CD4-positive, alpha-beta T cell (primary cell): Measurements from ENCODE around the gene RNF175. TPM values are rescaled to one million over a fixed set of nuclear protein-coding genes. Genes with fewer than 3 reads are reported as not detected.

Source experiments
- ATAC-seq: fragments of 200-7000 bp; cut with Tn5 transposase; one replicate; pipeline ENCODE4 v1.10.0; 2022; ENCODE audit warnings: mild to moderate bottlenecking; ENCODE audit not compliant: poor library complexity
- CTCF ChIA-PET: fragments of 350-600 bp; sonication (Branson Sonifier 250); formaldehyde crosslinking; loops from one replicate; lab custom pipeline; 2021; ENCODE audit warnings: antibody characterized with exemption, inconsistent platforms; lab: Charles Lee
- POLR2A ChIA-PET: fragments of 350-600 bp; sonication (Branson Sonifier 250); formaldehyde crosslinking; loops from one replicate; lab custom pipeline; 2021; ENCODE audit warnings: antibody characterized with exemption, inconsistent platforms; lab: Charles Lee
- DNase-seq, 14 experiments: peaks; one replicate each; pipeline ENCODE4 v3.0.0-alpha.2; 2013 to 2020; ENCODE audit warnings: mixed read lengths in 2 of 14
- H3K27ac ChIP-seq, 2 donors: one replicate each; pipeline versions ENCODE4 v1.5.1 to v1.7.0; 2013; ENCODE audit warnings: low read length in 2 of 2, low read depth in 1 of 2, mild to moderate bottlenecking in 1 of 2
- H3K27me3 ChIP-seq, 2 experiments: 1 replicate in 1 of 2; 2 replicates in 1 of 2; pipeline versions ENCODE4 v1.6.1 to v1.7.0; 2013; ENCODE audit warnings: low read length in 2 of 2, control low read depth in 1 of 2, mild to moderate bottlenecking in 1 of 2, moderate library complexity in 1 of 2; ENCODE audit not compliant: insufficient read depth in 2 of 2, control insufficient read depth in 1 of 2
- H3K36me3 ChIP-seq: one replicate; pipeline ENCODE4 v1.6.1; 2013; ENCODE audit warnings: low read length, control low read depth; ENCODE audit not compliant: insufficient read depth
- H3K4me1 ChIP-seq: one replicate; pipeline ENCODE4 v1.6.1; 2013; ENCODE audit warnings: low read length, control low read depth; ENCODE audit not compliant: insufficient read depth
- H3K4me3 ChIP-seq: one replicate; pipeline ENCODE4 v1.5.1; 2013; ENCODE audit warnings: mild to moderate bottlenecking, low read length, moderate library complexity
- H3K9me3 ChIP-seq, 2 experiments: 1 replicate in 1 of 2; 2 replicates in 1 of 2; pipeline versions ENCODE4 v1.6.1 to v1.7.0; 2013; ENCODE audit warnings: low read length in 2 of 2, mild to moderate bottlenecking in 2 of 2, control low read depth in 1 of 2, moderate library complexity in 1 of 2; ENCODE audit not compliant: control insufficient read depth in 1 of 2, insufficient read depth in 1 of 2
- H3K27ac Mint-ChIP-seq: one replicate; pipeline ENCODE4 v1.8.0; 2020; ENCODE audit warnings: mixed read lengths
- H3K27me3 Mint-ChIP-seq: one replicate; pipeline ENCODE4 v1.8.0; 2021; ENCODE audit warnings: mixed read lengths
- H3K36me3 Mint-ChIP-seq: one replicate; pipeline ENCODE4 v1.8.0; 2021; ENCODE audit warnings: low read depth, mixed read lengths
- H3K4me1 Mint-ChIP-seq: one replicate; pipeline ENCODE4 v1.8.0; 2021; ENCODE audit warnings: low read depth, mixed read lengths
- H3K4me3 Mint-ChIP-seq: one replicate; pipeline ENCODE4 v1.8.0; 2020; ENCODE audit warnings: mild to moderate bottlenecking, mixed read lengths
- H3K9me3 Mint-ChIP-seq: one replicate; pipeline ENCODE4 v1.8.0; 2020; ENCODE audit warnings: mixed read lengths
- intact Hi-C, 2 experiments: fragments of 100-400 bp; cut with DNase I in 1 of 2; cut with micrococcal nuclease in 1 of 2; formaldehyde crosslinking; loops; one replicate each; pipeline versions ENCODE4 v1.15.1 to v1.9.0; 2023 to 2025; cut with DNase I, micrococcal nuclease
- total RNA-seq, 174 experiments: library from RNA in 2 of 174; stranded (reverse) in 2 of 174; gene quantifications; one replicate each; pipeline ENCODE4 v1.2.3 and lab custom pipeline; 2021 to 2026
- TF ChIP-seq, protein P1 (sequence below): fragments of 200-600 bp; IDR thresholded peaks from one replicate; pipeline ENCODE4 v1.8.0; 2022; ENCODE audit warnings: antibody characterized with exemption, mild to moderate bottlenecking

RNF175 gene
- total RNA-seq, 2 experiments from 2014 or later, result 1.4 to 1.8 TPM

DNA sequence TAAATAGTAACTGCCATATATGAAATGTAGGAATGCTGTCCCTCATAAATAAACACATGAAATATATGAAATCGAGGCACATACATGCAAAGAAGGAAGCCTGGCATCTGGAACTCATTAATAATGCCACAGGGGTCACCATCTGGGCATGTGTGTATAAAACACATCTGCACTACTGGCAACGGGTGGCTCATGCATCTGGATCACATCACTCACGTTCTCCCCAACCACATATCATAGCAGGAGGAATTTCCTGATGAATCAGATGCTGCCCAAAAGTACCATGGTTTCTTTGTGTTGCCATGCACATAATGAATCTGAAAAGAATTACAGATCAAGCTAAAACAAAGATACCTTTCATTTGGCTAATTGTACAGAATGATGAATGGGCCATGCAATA is 28.6 kb downstream of the RNF175 start:
- no peaks in the 10 kb centered on the region for H3K27me3 Mint-ChIP-seq
- Histone ChIP-seq H3K9me3 (no peaks in the 10 kb centered on the region), H3K27me3 (no peaks in the 10 kb centered on the region), H3K4me1 (no peaks in the 10 kb centered on the region), H3K4me3 (no peak overlapping the region), H3K27ac (no peak overlapping the region), H3K36me3 (no peaks in the 10 kb centered on the region)
- CTCF ChIA-PET, result no interaction called here
- H3K4me1 Mint-ChIP-seq, result no peaks in the 10 kb centered on the region
- DNase-seq (peak in 2 of 14 experiments; percentile 15 to 38), ATAC-seq (no peak)
- TF ChIP-seq, protein P1, sequence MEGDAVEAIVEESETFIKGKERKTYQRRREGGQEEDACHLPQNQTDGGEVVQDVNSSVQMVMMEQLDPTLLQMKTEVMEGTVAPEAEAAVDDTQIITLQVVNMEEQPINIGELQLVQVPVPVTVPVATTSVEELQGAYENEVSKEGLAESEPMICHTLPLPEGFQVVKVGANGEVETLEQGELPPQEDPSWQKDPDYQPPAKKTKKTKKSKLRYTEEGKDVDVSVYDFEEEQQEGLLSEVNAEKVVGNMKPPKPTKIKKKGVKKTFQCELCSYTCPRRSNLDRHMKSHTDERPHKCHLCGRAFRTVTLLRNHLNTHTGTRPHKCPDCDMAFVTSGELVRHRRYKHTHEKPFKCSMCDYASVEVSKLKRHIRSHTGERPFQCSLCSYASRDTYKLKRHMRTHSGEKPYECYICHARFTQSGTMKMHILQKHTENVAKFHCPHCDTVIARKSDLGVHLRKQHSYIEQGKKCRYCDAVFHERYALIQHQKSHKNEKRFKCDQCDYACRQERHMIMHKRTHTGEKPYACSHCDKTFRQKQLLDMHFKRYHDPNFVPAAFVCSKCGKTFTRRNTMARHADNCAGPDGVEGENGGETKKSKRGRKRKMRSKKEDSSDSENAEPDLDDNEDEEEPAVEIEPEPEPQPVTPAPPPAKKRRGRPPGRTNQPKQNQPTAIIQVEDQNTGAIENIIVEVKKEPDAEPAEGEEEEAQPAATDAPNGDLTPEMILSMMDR, result no peak
- POLR2A ChIA-PET, result no interaction called here
- no peaks in the 10 kb centered on the region for H3K36me3 Mint-ChIP-seq
- H3K9me3 Mint-ChIP-seq, result no peaks in the 10 kb centered on the region
- no peak overlapping the region for H3K4me3 Mint-ChIP-seq
- no peak overlapping the region for H3K27ac Mint-ChIP-seq
- intact Hi-C loops, result no loop called here

DNA sequence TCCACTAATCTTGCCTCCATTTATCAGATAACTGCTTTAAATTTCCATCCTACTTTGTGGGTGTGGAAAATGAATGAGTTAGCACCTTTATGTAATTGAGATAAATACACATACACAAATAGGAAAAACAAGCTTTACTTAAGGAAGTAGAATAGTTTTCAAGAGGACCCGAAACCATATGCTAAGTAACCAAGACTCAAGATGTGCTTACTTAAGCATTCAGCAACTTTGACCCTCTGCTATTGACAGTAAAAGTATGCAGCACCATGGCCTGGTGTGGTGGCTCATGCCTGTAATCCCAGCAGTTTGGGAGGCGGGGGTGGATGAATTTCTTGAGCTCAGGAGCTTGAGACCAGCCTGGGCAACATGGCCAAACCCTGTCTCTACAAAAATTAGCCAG is 29.9 kb downstream of the RNF175 start:
- H3K27me3 ChIP-seq, result no peaks in the 10 kb centered on the region
- Mint-ChIP-seq H3K27me3 (no peaks in the 10 kb centered on the region), H3K4me1 (no peaks in the 10 kb centered on the region), H3K36me3 (no peaks in the 10 kb centered on the region), H3K27ac (no peak overlapping the region), H3K4me3 (no peak overlapping the region), H3K9me3 (no peaks in the 10 kb centered on the region)
- no peaks in the 10 kb centered on the region for H3K9me3 ChIP-seq
- H3K4me3 ChIP-seq, result no peak overlapping the region
- ATAC-seq (no peak), DNase-seq (no peak)
- TF ChIP-seq, protein P1, result no peak
- H3K36me3 ChIP-seq, result no peaks in the 10 kb centered on the region
- POLR2A ChIA-PET, result no interaction called here
- intact Hi-C loops, result no loop called here
- CTCF ChIA-PET, result no interaction called here
- H3K27ac ChIP-seq, result no peak overlapping the region
- H3K4me1 ChIP-seq, result no peaks in the 10 kb centered on the region

DNA sequence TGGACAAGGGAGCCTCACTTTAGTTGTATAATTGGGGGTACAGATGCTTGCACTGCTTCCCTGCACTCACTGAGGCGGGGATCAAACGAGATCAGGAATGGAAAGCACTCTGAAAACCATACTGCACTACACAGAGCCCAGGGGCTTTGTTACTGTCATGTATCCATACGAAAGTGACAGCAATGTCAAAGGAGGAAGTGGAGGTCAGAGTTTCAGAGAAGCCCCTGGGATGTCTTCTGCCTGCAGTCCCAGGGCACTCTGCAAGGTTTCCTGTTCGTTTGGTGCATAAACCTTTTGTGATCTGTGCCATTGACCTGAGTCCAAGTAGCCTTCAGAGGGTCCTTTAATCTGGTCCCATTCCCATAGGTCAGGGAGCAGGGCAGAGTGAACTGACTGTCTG is 31.2 kb downstream of the RNF175 start:
- H3K4me1 ChIP-seq, result no peaks in the 10 kb centered on the region
- TF ChIP-seq, protein P1, result no peak
- no peak overlapping the region for H3K27ac ChIP-seq
- Mint-ChIP-seq H3K27me3 (no peaks in the 10 kb centered on the region), H3K36me3 (no peaks in the 10 kb centered on the region), H3K27ac (no peak overlapping the region), H3K9me3 (no peaks in the 10 kb centered on the region), H3K4me1 (no peaks in the 10 kb centered on the region), H3K4me3 (no peak overlapping the region)
- DNase-seq, result no peak
- intact Hi-C loops, result no loop called here
- ChIA-PET CTCF (interaction anchor here (0.9 kb wide), 1 partner anchor 9 kb away, joined by 5 read pairs; no protein-coding TSS in a partner anchor), POLR2A (no interaction called here)
- ATAC-seq, result no peak
- no peaks in the 10 kb centered on the region for H3K9me3 ChIP-seq
- H3K36me3 ChIP-seq, result no peaks in the 10 kb centered on the region
- H3K27me3 ChIP-seq, result no peaks in the 10 kb centered on the region
- no peak overlapping the region for H3K4me3 ChIP-seq
